ENCODE data around the gene CASQ1.

Gene CASQ1

GRCh38 chr1:160162931-160163330 is 27.4 kb upstream of the CASQ1 start:
- Histone ChIP-seq H3K36me3 (ENCODE audit: control insufficient read depth in 2 of 2, insufficient read depth in 1 of 2, low read length in 2 of 2) (no peaks in the 10 kb centered on the region), H3K27ac (ENCODE audit: extremely low read depth, low read depth, low read length) (no peak overlapping the region), H3K4me3 (ENCODE audit: low read depth, low read length) (no peak overlapping the region), H3K4me1 (ENCODE audit: control insufficient read depth, insufficient read depth, low read length) (no peaks in the 10 kb centered on the region), H3K9me3 (ENCODE audit: control insufficient read depth, insufficient read depth, low read depth, low read length) (no peaks in the 10 kb centered on the region)
- ChIA-PET POLR2A (no interaction called here), CTCF (interaction anchor here (1.0 to 2.7 kb wide), 9 partner anchors 10 to 126 kb away, joined by 3 to 17 read pairs (median 5); partner anchors contain the start of gene CASQ1)
- no peak for TF ChIP-seq RBAK (tag by site-specific recombination; IDR thresholded peaks at IDR 0.05)
- TF ChIP-seq ZFP69B (tag by site-specific recombination; IDR thresholded peaks at IDR 0.05), result no peak
- no peak for TF ChIP-seq ZNF112 (tag by site-specific recombination; IDR thresholded peaks at IDR 0.05)
- TF ChIP-seq BCL11B (tag by site-specific recombination; IDR thresholded peaks at IDR 0.05; ENCODE audit: low read depth), result no peak
- no peak for TF ChIP-seq PRDM2 (tag by site-specific recombination; IDR thresholded peaks at IDR 0.05; ENCODE audit: borderline replicate concordance)

- ChIA-PET POLR2A (no interaction called here), CTCF (interaction anchor here (0.9 to 2.2 kb wide), 4 partner anchors 9 to 88 kb away, joined by 3 to 12 read pairs (median 6); no protein-coding TSS in a partner anchor)
- TF ChIP-seq ZNF785 (tag by site-specific recombination; IDR thresholded peaks at IDR 0.05), result no peak
- no peak for TF ChIP-seq ZFP41 (tag by site-specific recombination; IDR thresholded peaks at IDR 0.05; ENCODE audit: borderline replicate concordance)
- TF ChIP-seq ZNF747 (tag by site-specific recombination; IDR thresholded peaks at IDR 0.05), result no peak
- TF ChIP-seq ZNF530 (tag by site-specific recombination; IDR thresholded peaks at IDR 0.05; ENCODE audit: low read depth), result no peak
- TF ChIP-seq ZNF555 (tag by site-specific recombination; conservative IDR thresholded peaks at IDR 0.05), result no peak
- TF ChIP-seq ZNF560 (tag by site-specific recombination; IDR thresholded peaks at IDR 0.05; ENCODE audit: borderline replicate concordance), result no peak
- no peak for TF ChIP-seq ZNF514 (tag by site-specific recombination; IDR thresholded peaks at IDR 0.05)
- no peak for TF ChIP-seq YY2 (tag by site-specific recombination; IDR thresholded peaks at IDR 0.05)
- no peak for TF ChIP-seq ZNF776 (tag by site-specific recombination; IDR thresholded peaks at IDR 0.05; ENCODE audit: borderline replicate concordance)
- TF ChIP-seq ZNF16 (tag by site-specific recombination; IDR thresholded peaks at IDR 0.05; ENCODE audit: low read depth), result no peak
- no peak for TF ChIP-seq ZNF24 (tag by site-specific recombination; IDR thresholded peaks at IDR 0.05)
- TF ChIP-seq MYNN (tag by site-specific recombination; IDR thresholded peaks at IDR 0.05; ENCODE audit: borderline replicate concordance), result no peak
- no peak for TF ChIP-seq ZNF184 (tag by site-specific recombination; IDR thresholded peaks at IDR 0.05)
- TF ChIP-seq YY1 (tag by site-specific recombination; IDR thresholded peaks at IDR 0.05), result no peak
- TF ChIP-seq ZNF596 (tag by site-specific recombination; IDR thresholded peaks at IDR 0.05), result no peak
- no peaks in the 10 kb centered on the region for H3K9me3 ChIP-seq (ENCODE audit: control insufficient read depth, insufficient read depth, low read depth, low read length)
- H3K4me1 ChIP-seq (ENCODE audit: control insufficient read depth, insufficient read depth, low read length), result no peaks in the 10 kb centered on the region
- H3K27ac ChIP-seq (ENCODE audit: extremely low read depth, low read depth, low read length), result no peak overlapping the region
- no peak overlapping the region for H3K4me3 ChIP-seq (ENCODE audit: low read depth, low read length)
- H3K36me3 ChIP-seq (ENCODE audit: control insufficient read depth in 2 of 2, insufficient read depth in 1 of 2, low read length in 2 of 2), result no peaks in the 10 kb centered on the region
Measured at GRCh38 chr1:160163615-160164014, 26.8 kb upstream of the CASQ1 start.

All from HEK293 (cell line).